NCI-H2107 treated with DMSO at 0.1 percent for 48 hours (cell line): Measurements from ENCODE around the gene KIR3DL1.
"Not testable (repeated sequence)": the region's sequence is repeated elsewhere in the genome, so short reads cannot be mapped to it uniquely, and the experiment has no call there.

Experiments used
- DNase-seq: peaks from one replicate; lab custom pipeline; 2025; ENCODE audit not compliant: unreplicated experiment; lab: John Stamatoyannopoulos, UW

Gene KIR3DL1

GRCh38 chr19:54816251-54816650, at the start of gene KIR3DL1:
Gene KIR3DL1, plus strand, starts transcription at chr19:54816468.
- not testable (repeated sequence) for DNase-seq

GRCh38 chr19:54769646-54770045, 46.6 kb upstream of the KIR3DL1 start, which contains the start of gene KIR2DL1:
Gene KIR2DL1, plus strand, starts transcription at chr19:54769793. Its CDS starts 58 bp downstream, at chr19:54769851.
- not testable (repeated sequence) for DNase-seq

GRCh38 chr19:54770511-54770910, 45.8 kb upstream of the KIR3DL1 start:
- DNase-seq = not testable (repeated sequence)

GRCh38 chr19:54771018-54771960, 45.0 kb upstream of the KIR3DL1 start:
- DNase-seq = not testable (repeated sequence)

GRCh38 chr19:54772666-54773065, 43.6 kb upstream of the KIR3DL1 start:
- not testable (repeated sequence) for DNase-seq

- not testable (repeated sequence) for DNase-seq
These were observed 41.0 kb upstream of the KIR3DL1 start for GRCh38 chr19:54775095-54775815.

- not testable (repeated sequence) for DNase-seq
These were observed 40.4 kb upstream of the KIR3DL1 start for GRCh38 chr19:54775830-54776229.

GRCh38 chr19:54777851-54778250, 38.4 kb upstream of the KIR3DL1 start:
- DNase-seq = not testable (repeated sequence)

- DNase-seq = not testable (repeated sequence)
These were observed 37.4 kb upstream of the KIR3DL1 start for GRCh38 chr19:54778896-54779295.

GRCh38 chr19:54782916-54783315, 33.4 kb upstream of the KIR3DL1 start:
- not testable (repeated sequence) for DNase-seq

GRCh38 chr19:54786091-54786723, 30.1 kb upstream of the KIR3DL1 start:
- DNase-seq = not testable (repeated sequence)

- not testable (repeated sequence) for DNase-seq
These were observed 28.1 kb upstream of the KIR3DL1 start for GRCh38 chr19:54788154-54788553.

- no peak for DNase-seq
These were observed 25.6 kb upstream of the KIR3DL1 start for GRCh38 chr19:54790711-54791110.

GRCh38 chr19:54791476-54791875, 24.8 kb upstream of the KIR3DL1 start:
- DNase-seq = no peak

- DNase-seq = no peak
These were observed 23.5 kb upstream of the KIR3DL1 start for GRCh38 chr19:54792814-54793213.

- no peak for DNase-seq
These were observed 20.5 kb upstream of the KIR3DL1 start for GRCh38 chr19:54795758-54796157.

- no peak for DNase-seq
These were observed 12.9 kb upstream of the KIR3DL1 start, which contains the start of gene KIR2DL4 for GRCh38 chr19:54803410-54803809. Gene KIR2DL4, plus strand, starts transcription at chr19:54803610. Its CDS starts 42 bp downstream, at chr19:54803652.

- DNase-seq = no peak
These were observed 12.2 kb upstream of the KIR3DL1 start for GRCh38 chr19:54804101-54804500.

GRCh38 chr19:54804571-54804970, 11.7 kb upstream of the KIR3DL1 start:
- no peak for DNase-seq

- no peak for DNase-seq
These were observed 10.4 kb upstream of the KIR3DL1 start for GRCh38 chr19:54805665-54806515.
